Keratinocyte (primary cell): ENCODE data around the gene MTFP1. TPM values are rescaled to one million over a fixed set of nuclear protein-coding genes. Genes with fewer than 3 reads are reported as not detected.

Experiments used
- DNase-seq: peaks from one replicate; pipeline ENCODE4 v3.0.0-alpha.2; 2011; ENCODE audit warnings: low read depth, missing footprints, low spot score
- FAIRE-seq: peaks from 2 replicates; lab custom pipeline; 2011; peaks lifted over from hg19 to GRCh38; lab: Jason Lieb, UNC
- H2AFZ ChIP-seq: 2 replicates; pipeline ENCODE4 v1.6.0; 2012; ENCODE audit warnings: low read length, control low read depth, inconsistent platforms; ENCODE audit not compliant: control insufficient read depth
- H3K27ac ChIP-seq: 2 replicates; pipeline ENCODE4 v1.5.1; 2011; ENCODE audit warnings: low read length; ENCODE audit not compliant: control insufficient read depth, insufficient read depth
- H3K27me3 ChIP-seq: 3 replicates; pipeline ENCODE4 v1.6.0; 2011; ENCODE audit warnings: low read length; ENCODE audit not compliant: control insufficient read depth, insufficient read depth; ENCODE audit errors: extremely low read depth
- H3K36me3 ChIP-seq, 2 experiments: 2 replicates in 1 of 2; 3 replicates in 1 of 2; pipeline ENCODE4 v1.5.1; 2011; ENCODE audit warnings: low read length in 2 of 2, mild to moderate bottlenecking in 1 of 2; ENCODE audit not compliant: control insufficient read depth in 2 of 2, insufficient read depth in 2 of 2; ENCODE audit errors: extremely low read depth in 1 of 2
- H3K4me1 ChIP-seq: 3 replicates; pipeline ENCODE4 v1.5.1; 2011; ENCODE audit warnings: low read length; ENCODE audit not compliant: control insufficient read depth, insufficient read depth; ENCODE audit errors: extremely low read depth
- H3K4me2 ChIP-seq: 3 replicates; pipeline ENCODE4 v1.6.0; 2011; ENCODE audit warnings: low read depth, low read length; ENCODE audit not compliant: control insufficient read depth, insufficient read depth; ENCODE audit errors: extremely low read depth
- H3K4me3 ChIP-seq, 3 experiments: fragments of 200-600 bp in 1 of 3; sonication (generic) in 1 of 3; 2 replicates in 2 of 3; 3 replicates in 1 of 3; pipeline ENCODE4 v1.5.1; 2011 to 2016; ENCODE audit warnings: low read length in 3 of 3, mild to moderate bottlenecking in 3 of 3, control low read depth in 2 of 3, inconsistent platforms in 1 of 3, low read depth in 1 of 3, mixed read lengths in 1 of 3, mixed run types in 1 of 3, moderate library complexity in 1 of 3; ENCODE audit not compliant: control insufficient read depth in 2 of 3, insufficient read depth in 2 of 3; ENCODE audit errors: extremely low read depth in 1 of 3
- H3K79me2 ChIP-seq: 2 replicates; pipeline ENCODE4 v1.6.0; 2012; ENCODE audit warnings: low read length; ENCODE audit not compliant: control insufficient read depth, insufficient read depth
- H3K9ac ChIP-seq: 3 replicates; pipeline ENCODE4 v1.6.0; 2011; ENCODE audit warnings: low read length; ENCODE audit not compliant: control insufficient read depth, insufficient read depth; ENCODE audit errors: extremely low read depth
- H3K9me1 ChIP-seq: 3 replicates; pipeline ENCODE4 v1.6.0; 2011; ENCODE audit warnings: low read length; ENCODE audit not compliant: control insufficient read depth, insufficient read depth; ENCODE audit errors: extremely low read depth
- H3K9me3 ChIP-seq: 2 replicates; pipeline ENCODE4 v1.5.1; 2012; ENCODE audit warnings: low read depth, low read length; ENCODE audit not compliant: control insufficient read depth
- H4K20me1 ChIP-seq: 3 replicates; pipeline ENCODE4 v1.6.0; 2011; ENCODE audit warnings: low read length; ENCODE audit not compliant: control insufficient read depth, insufficient read depth; ENCODE audit errors: extremely low read depth
- CTCF ChIP-seq, 3 experiments: IDR thresholded peaks in 1 of 3; conservative IDR thresholded peaks in 1 of 3; optimal IDR thresholded peaks in 1 of 3; 2 replicates in 2 of 3; 3 replicates in 1 of 3; pipeline versions ENCODE3 to v1.5.1; 2011; ENCODE audit warnings: low read length in 3 of 3, mild to moderate bottlenecking in 3 of 3, moderate library complexity in 2 of 3, control low read depth in 1 of 3, inconsistent platforms in 1 of 3; ENCODE audit not compliant: insufficient read depth in 2 of 3; ENCODE audit errors: extremely low read depth in 1 of 3
- EZH2 ChIP-seq: IDR thresholded peaks from one replicate; pipeline ENCODE4 v1.6.1; 2012; ENCODE audit warnings: inconsistent platforms, mild to moderate bottlenecking, low read length, moderate library complexity
- dilution Hi-C: fragments of 300-500 bp; cut with MboI; formaldehyde crosslinking; loops from one replicate; pipeline ENCODE4 v1.7.0; 2020; ENCODE audit warnings: low sequenced_read_pairs; ENCODE audit not compliant: extremely low pct_ligation_motif_present
- polyA plus RNA-seq, 5 experiments: library from polyadenylated mRNA; depleted of rRNA in 3 of 5; stranded (reverse) in 3 of 5; stranded (forward) in 1 of 5; unstranded in 1 of 5; fragments of >200 nt; gene quantifications; 1 replicate in 1 of 5; 2 replicates in 3 of 5; 3 replicates in 1 of 5; pipeline versions ENCODE4 v1.2.1 to v1.2.3, GENCODE V29; 2011 to 2012; ENCODE audit warnings: missing spikeins in 2 of 5, low read depth in 1 of 5, low replicate concordance in 1 of 5

Gene MTFP1
- polyA plus RNA-seq, 1 donor (not counting 4 experiments of a cell fraction or from before 2014, with no cell fraction given) = 8.4 TPM

GRCh38 chr22:30413745-30414524 is 11.6 kb upstream of the MTFP1 start:
- H3K79me2 ChIP-seq = peaks cover 3% of the 10 kb centered on the region
- no peak overlapping the region for H3K27ac ChIP-seq

GRCh38 chr22:30414525-30415047 is 11.0 kb upstream of the MTFP1 start:
- Histone ChIP-seq H3K9me1 (no peaks in the 10 kb centered on the region), H3K4me2 (no peak overlapping the region), H2AFZ (no peak overlapping the region), H3K79me2 (peaks cover 3% of the 10 kb centered on the region), H3K9me3 (no peaks in the 10 kb centered on the region), H4K20me1 (no peaks in the 10 kb centered on the region), H3K36me3 (peaks cover 43 to 70% of the 10 kb centered on the region in 2 experiments), H3K27me3 (no peaks in the 10 kb centered on the region), H3K27ac (no peak overlapping the region), H3K4me3 (no peak overlapping the region), H3K4me1 (peaks cover 32% of the 10 kb centered on the region), H3K9ac (no peak overlapping the region)
- dilution Hi-C loops = no loop called here
- no peak for DNase-seq
- TF ChIP-seq CTCF (optimal IDR thresholded peaks at IDR 0.05 in 1 of 3, IDR thresholded peaks at IDR 0.05 in 1 of 3, conservative IDR thresholded peaks at IDR 0.05 in 1 of 3; ENCODE audit: extremely low read depth in 1 of 3, insufficient read depth in 2 of 3, low read length in 3 of 3) (no peak), EZH2 (no peak)
- no peak for FAIRE-seq

More at GRCh38 chr22:30413745-30414524, 11.6 kb upstream of the MTFP1 start:
- peaks cover 46 to 74% of the 10 kb centered on the region in 2 experiments for H3K36me3 ChIP-seq
- H2AFZ ChIP-seq = no peak overlapping the region
- H3K27me3 ChIP-seq = no peaks in the 10 kb centered on the region
- peak overlapping the region; percentile 8 for H3K9ac ChIP-seq
- FAIRE-seq = no peak
- dilution Hi-C loops = no loop called here
- no peak overlapping the region for H3K4me3 ChIP-seq
- no peaks in the 10 kb centered on the region for H3K9me3 ChIP-seq
- no peak overlapping the region for H3K4me2 ChIP-seq
- H3K9me1 ChIP-seq = no peaks in the 10 kb centered on the region
- no peaks in the 10 kb centered on the region for H4K20me1 ChIP-seq
- no peak for DNase-seq
- TF ChIP-seq CTCF (optimal IDR thresholded peaks at IDR 0.05 in 1 of 3, IDR thresholded peaks at IDR 0.05 in 1 of 3, conservative IDR thresholded peaks at IDR 0.05 in 1 of 3; ENCODE audit: extremely low read depth in 1 of 3, insufficient read depth in 2 of 3, low read length in 3 of 3) (no peak), EZH2 (no peak)
- peaks cover 35% of the 10 kb centered on the region for H3K4me1 ChIP-seq
